ENCODE results near the gene BMAL1. TPM values are rescaled to one million over a fixed set of nuclear protein-coding genes. Genes with fewer than 3 reads are reported as not detected.

BMAL1 gene
- total RNA-seq, 1 experiment from 2014 or later = 3.3 TPM

GRCh38 chr11:13320688-13321087 lies 43.1 kb downstream of the BMAL1 start:
- Mint-ChIP-seq H3K4me1 (peaks cover 2 to 16% of the 10 kb centered on the region in 2 experiments; a peak in 2 of 4 replicates), H3K36me3 (ENCODE audit: insufficient read depth in 1 of 3, low read depth in 3 of 3) (no peaks in the 10 kb centered on the region), H3K27ac (no peak overlapping the region), H3K4me3 (no peak overlapping the region), H3K9me3 (no peaks in the 10 kb centered on the region), H3K27me3 (ENCODE audit: low read depth) (no peaks in the 10 kb centered on the region)
- H3K27ac ChIP-seq (ENCODE audit: insufficient read length, low read depth, low read length) = no peak overlapping the region
- no peak overlapping the region for H3K9ac ChIP-seq (ENCODE audit: extremely low read depth, insufficient read length, low read length)
- no peak overlapping the region for H2AFZ ChIP-seq (ENCODE audit: low read length)
- no peak overlapping the region for H3K56ac ChIP-seq (ENCODE audit: insufficient read length, low read depth, low read length)
- H3K14ac ChIP-seq (ENCODE audit: insufficient read depth, low read length) = no peak overlapping the region
- no peak for DNase-seq
- H3K4ac ChIP-seq (ENCODE audit: low read depth, low read length) = no peak overlapping the region
- H3K9me3 ChIP-seq (ENCODE audit: control insufficient read depth, low read depth, low read length) = no peaks in the 10 kb centered on the region
- no peaks in the 10 kb centered on the region for H4K20me1 ChIP-seq (ENCODE audit: control insufficient read depth, insufficient read depth, insufficient read length)
- no peaks in the 10 kb centered on the region for H3K79me2 ChIP-seq (ENCODE audit: insufficient read depth, low read length)
- no peak for TF ChIP-seq CTCF (conservative IDR thresholded peaks at IDR 0.05)
- H2AK5ac ChIP-seq (ENCODE audit: insufficient read length, low read length) = no peak overlapping the region
- H3K4me1 ChIP-seq (ENCODE audit: insufficient read depth, low read length) = no peaks in the 10 kb centered on the region
- no peak overlapping the region for H4K8ac ChIP-seq (replicated peaks; ENCODE audit: insufficient read length, low read depth, low read length)
- no peak overlapping the region for H2BK12ac ChIP-seq (ENCODE audit: insufficient read length, low read depth, low read length)
- H3T11ph ChIP-seq (ENCODE audit: low read length) = no peak overlapping the region
- H3K27me3 ChIP-seq (ENCODE audit: insufficient read depth, low read length) = no peaks in the 10 kb centered on the region
- no peak overlapping the region for H2BK120ac ChIP-seq (ENCODE audit: low read depth, low read length, poor library complexity, severe bottlenecking)
- no peak overlapping the region for H3K23ac ChIP-seq (ENCODE audit: insufficient read length, low read depth, low read length)
- no peak overlapping the region for H4K5ac ChIP-seq (ENCODE audit: insufficient read length, low read depth, low read length)
- no peak overlapping the region for H2BK20ac ChIP-seq (ENCODE audit: low read depth, low read length, poor library complexity, severe bottlenecking)
- no CpG with 5 or more reads among the region's 3 CpGs for WGBS (ENCODE audit: extremely low coverage, insufficient read length, low lambda C conversion rate)
- H3K79me1 ChIP-seq (ENCODE audit: insufficient read depth, low read depth, low read length, poor library complexity, severe bottlenecking) = no peaks in the 10 kb centered on the region
- no peaks in the 10 kb centered on the region for H3K23me2 ChIP-seq (ENCODE audit: insufficient read length, low read depth, low read length, poor library complexity, severe bottlenecking)
- H3K4me2 ChIP-seq (ENCODE audit: insufficient read depth, insufficient read length, low read length) = no peak overlapping the region
- H3K18ac ChIP-seq (ENCODE audit: insufficient read length, low read depth, low read length) = no peak overlapping the region
- no peak overlapping the region for H4K91ac ChIP-seq (ENCODE audit: insufficient read length, low read depth, low read length)
- H2BK15ac ChIP-seq (ENCODE audit: low read depth, low read length) = no peak overlapping the region
- no peak overlapping the region for H2BK5ac ChIP-seq (ENCODE audit: insufficient read length, low read length)
